HCT116 (cell line): ENCODE measurements around the gene UBAC2. TPM values are rescaled to one million over a fixed set of nuclear protein-coding genes. Genes with fewer than 3 reads are reported as not detected.

Experiments used
- ATAC-seq: fragments of 200-7000 bp; cut with Tn5 transposase; 2 replicates; pipeline ENCODE4 v1.9.1; 2020; ENCODE audit warnings: mild to moderate bottlenecking, moderate library complexity
- BruUV-seq: library from RNA; stranded (reverse); fragments of 400-500 nt; replicated peaks from 2 replicates; lab custom pipeline; 2021; lab: Mats Ljungman, UMichigan
- CTCF ChIA-PET: fragments of 300-600 bp; sonication (Branson Sonifier 250); formaldehyde crosslinking; loops from one replicate; lab custom pipeline; 2021; ENCODE audit warnings: antibody characterized with exemption; lab: Charles Lee
- POLR2A ChIA-PET: fragments of 300-600, 350-600 bp; sonication (Branson Sonifier 250); formaldehyde crosslinking; loops from one replicate; lab custom pipeline; 2021; ENCODE audit warnings: antibody characterized with exemption; lab: Charles Lee
- RAD21 ChIA-PET, 2 experiments: fragments of 300-600 bp; sonication (Branson Sonifier 250); formaldehyde crosslinking; loops; one replicate each; lab custom pipeline; 2023; ENCODE audit warnings: low total read pairs in 2 of 2; ENCODE audit not compliant: uncharacterized antibody in 2 of 2, unreplicated experiment in 2 of 2, low non-redundant PET in 1 of 2; lab: Charles Lee
- DNase-seq: peaks from one replicate; pipeline ENCODE4 v3.0.0-alpha.2; 2010; ENCODE audit warnings: low read depth, low spot score
- H2AFZ ChIP-seq: fragments of 200-600 bp; shearing (Covaris generic), sonication (generic); 2 replicates; pipeline ENCODE4 v1.6.1; 2017; ENCODE audit warnings: low read depth, mixed run types, mixed read lengths, antibody characterized with exemption, low read length; ENCODE audit not compliant: poor library complexity, severe bottlenecking
- H3K27ac ChIP-seq: 2 replicates; pipeline ENCODE4 v1.5.1; 2012; ENCODE audit warnings: low read depth, low read length
- H3K27me3 ChIP-seq: fragments of 200-600 bp; sonication (generic); 2 replicates; pipeline ENCODE4 v1.6.1; 2016; ENCODE audit warnings: mixed run types, low read length, mixed read lengths; ENCODE audit not compliant: insufficient read depth
- H3K36me3 ChIP-seq, 2 experiments: fragments of 200-500 bp in 1 of 2; fragments of 200-600 bp in 1 of 2; sonication (Bioruptor generic) in 1 of 2; sonication (generic) in 1 of 2; 2 replicates each; pipeline versions ENCODE4 v1.5.1 to v1.6.1; 2014 to 2016; ENCODE audit warnings: low read length in 2 of 2, inconsistent platforms in 1 of 2, mixed read lengths in 1 of 2, mixed run types in 1 of 2; ENCODE audit not compliant: insufficient read depth in 2 of 2, control insufficient read depth in 1 of 2
- H3K4me1 ChIP-seq, 2 experiments: fragments of 200-600 bp in 1 of 2; sonication (generic) in 1 of 2; 2 replicates each; pipeline versions ENCODE4 v1.5.1 to v1.6.1; 2012 to 2017; ENCODE audit warnings: low read length in 2 of 2, inconsistent platforms in 1 of 2, mild to moderate bottlenecking in 1 of 2, mixed read lengths in 1 of 2, mixed run types in 1 of 2, moderate library complexity in 1 of 2; ENCODE audit not compliant: insufficient read depth in 2 of 2, control insufficient read depth in 1 of 2
- H3K4me2 ChIP-seq: fragments of 200-600 bp; sonication (generic); 2 replicates; pipeline ENCODE4 v1.6.1; 2017; ENCODE audit warnings: mixed run types, low read length, mixed read lengths
- H3K4me3 ChIP-seq, 2 experiments: fragments of 200-600 bp in 1 of 2; sonication (generic) in 1 of 2; replicated peaks in 1 of 2; 2 replicates each; pipeline ENCODE4 v1.5.1; 2011 to 2016; ENCODE audit warnings: low read length in 2 of 2, control low read depth in 1 of 2, low read depth in 1 of 2, mild to moderate bottlenecking in 1 of 2, mixed read lengths in 1 of 2, mixed run types in 1 of 2
- H3K79me2 ChIP-seq: fragments of 200-600 bp; sonication (generic); 2 replicates; pipeline ENCODE4 v1.6.1; 2017; ENCODE audit warnings: mild to moderate bottlenecking, mixed run types, low read length, moderate library complexity, mixed read lengths; ENCODE audit not compliant: insufficient read depth
- H3K9ac ChIP-seq: fragments of 200-600 bp; sonication (generic); 2 replicates; pipeline ENCODE4 v1.6.1; 2016; ENCODE audit warnings: low read length, mixed read lengths
- H3K9me2 ChIP-seq: fragments of 200-600 bp; sonication (generic), shearing (Covaris generic); 2 replicates; pipeline ENCODE4 v1.6.1; 2017; ENCODE audit warnings: mixed run types, mild to moderate bottlenecking, moderate library complexity; ENCODE audit not compliant: insufficient read depth
- H3K9me3 ChIP-seq, 2 experiments: fragments of 200-500 bp in 1 of 2; fragments of 200-600 bp in 1 of 2; sonication (Bioruptor generic) in 1 of 2; sonication (generic) in 1 of 2; 2 replicates each; pipeline ENCODE4 v1.6.1; 2014 to 2017; ENCODE audit warnings: low read length in 2 of 2, mixed read lengths in 2 of 2, inconsistent platforms in 1 of 2, low read depth in 1 of 2, mild to moderate bottlenecking in 1 of 2, mixed run types in 1 of 2, moderate library complexity in 1 of 2; ENCODE audit not compliant: control insufficient read depth in 1 of 2, insufficient read depth in 1 of 2
- H4K20me1 ChIP-seq: fragments of 200-600 bp; sonication (generic), shearing (Covaris generic); 2 replicates; pipeline ENCODE4 v1.6.1; 2017; ENCODE audit warnings: mixed run types, mild to moderate bottlenecking, moderate library complexity; ENCODE audit not compliant: insufficient read depth
- CBX3 ChIP-seq: IDR thresholded peaks from 2 replicates; pipeline ENCODE4 v1.6.1; 2012; ENCODE audit warnings: low read depth
- CEBPB ChIP-seq: IDR thresholded peaks from 2 replicates; pipeline ENCODE4 v1.6.1; 2012; ENCODE audit warnings: low read depth
- CTCF ChIP-seq, 3 experiments: fragments of 200-600 bp in 1 of 3; sonication (generic) in 1 of 3; IDR thresholded peaks in 2 of 3; conservative IDR thresholded peaks in 1 of 3; 2 replicates each; pipeline ENCODE4 v1.5.1; 2012 to 2017; ENCODE audit warnings: low read depth in 2 of 3, low read length in 2 of 3, antibody characterized with exemption in 1 of 3, borderline replicate concordance in 1 of 3, control low read depth in 1 of 3, mild to moderate bottlenecking in 1 of 3, mixed read lengths in 1 of 3, mixed run types in 1 of 3, moderate library complexity in 1 of 3; ENCODE audit not compliant: insufficient read depth in 1 of 3
- EGR1 ChIP-seq: IDR thresholded peaks from 2 replicates; pipeline ENCODE4 v1.6.1; 2012; ENCODE audit warnings: low read depth
- ELF1 ChIP-seq: IDR thresholded peaks from 2 replicates; pipeline ENCODE4 v1.6.1; 2012; ENCODE audit warnings: low read depth, borderline replicate concordance
- EZH2 ChIP-seq: fragments of 200-600 bp; sonication (generic); IDR thresholded peaks from 2 replicates; pipeline ENCODE4 v1.6.1; 2017; ENCODE audit warnings: antibody characterized with exemption, mixed run types
- POLR2A ChIP-seq: IDR thresholded peaks from 2 replicates; pipeline ENCODE4 v1.7.0; 2011; ENCODE audit warnings: borderline replicate concordance; ENCODE audit not compliant: insufficient read depth, insufficient read length; ENCODE audit errors: extremely low read depth
- RAD21 ChIP-seq: IDR thresholded peaks from 2 replicates; pipeline ENCODE4 v1.6.1; 2012; ENCODE audit warnings: low read depth, mild to moderate bottlenecking
- REST ChIP-seq: IDR thresholded peaks from 2 replicates; pipeline ENCODE4 v1.6.1; 2012; ENCODE audit warnings: low read depth
- SIN3A ChIP-seq: IDR thresholded peaks from 2 replicates; pipeline ENCODE4 v1.6.1; 2012; ENCODE audit warnings: low read depth
- ZFX ChIP-seq: fragments of 450-650 bp; IDR thresholded peaks from 2 replicates; pipeline ENCODE4 v1.6.1; 2017
- intact Hi-C: fragments of 100-400 bp; cut with micrococcal nuclease; formaldehyde crosslinking; loops from 2 replicates; pipeline ENCODE4 v1.10.0; 2022
- total RNA-seq: library from RNA; stranded (reverse); gene quantifications from one replicate; pipeline ENCODE4 v1.2.1, GENCODE V29; 2021; ENCODE audit not compliant: unreplicated experiment
- TF ChIP-seq, protein P1 (sequence below): IDR thresholded peaks from 2 replicates; pipeline ENCODE4 v1.6.1; 2012
- TF ChIP-seq, protein P2 (sequence below): IDR thresholded peaks from 2 replicates; pipeline ENCODE4 v1.6.1; 2011; ENCODE audit warnings: mild to moderate bottlenecking, low read length, moderate library complexity; ENCODE audit not compliant: insufficient replicate concordance; ENCODE audit errors: extremely low read depth

Gene UBAC2
- total RNA-seq, 1 experiment from 2014 or later, result 67.4 TPM

DNA sequence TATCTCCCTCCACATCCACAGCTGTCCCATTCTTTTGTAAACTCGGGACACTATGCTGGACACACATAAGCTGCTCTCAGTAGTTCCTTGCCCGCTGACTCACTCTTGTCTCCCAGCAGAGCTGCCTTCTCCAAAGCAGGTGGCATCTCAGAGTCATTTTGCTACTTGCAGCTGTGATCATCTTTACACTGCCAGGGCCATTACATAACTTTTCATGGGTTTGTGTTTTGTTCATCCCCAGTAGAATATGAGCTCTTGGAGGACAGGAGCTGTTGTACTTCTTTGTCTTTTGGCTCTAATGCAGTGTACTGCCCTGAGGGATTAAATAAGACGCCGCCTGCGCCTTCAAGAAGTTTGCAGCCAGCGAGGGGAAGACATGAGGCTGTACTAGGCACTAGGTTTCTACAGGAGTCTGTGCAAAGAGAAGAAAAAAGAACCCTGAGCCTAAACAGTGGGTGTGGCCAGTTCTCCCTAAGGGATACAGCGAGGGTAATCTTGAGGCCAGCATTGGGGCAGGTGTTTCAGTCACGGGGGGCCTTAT, 147.3 kb downstream of the UBAC2 start:
- no peak for DNase-seq
- no TSS peak for BruUV-seq
- Histone ChIP-seq H3K9me2 (no peaks in the 10 kb centered on the region), H3K79me2 (no peaks in the 10 kb centered on the region), H3K27me3 (no peaks in the 10 kb centered on the region), H4K20me1 (no peaks in the 10 kb centered on the region), H3K4me1 (no peaks in the 10 kb centered on the region), H3K4me3 (no peak overlapping the region), H3K4me2 (no peak overlapping the region), H3K9ac (no peak overlapping the region), H3K9me3 (no peaks in the 10 kb centered on the region), H3K36me3 (peaks cover 0 to 4% of the 10 kb centered on the region in 2 experiments; a peak in 2 of 4 replicates), H2AFZ (no peak overlapping the region), H3K27ac (no peak overlapping the region)
- ATAC-seq, result no peak
- CTCF ChIA-PET, result no interaction called here
- POLR2A ChIA-PET, result no interaction called here
- TF ChIP-seq POLR2A, result no peak
- no peak for TF ChIP-seq REST
- no peak for TF ChIP-seq CBX3
- TF ChIP-seq ELF1, result no peak
- TF ChIP-seq EZH2, result no peak
- RAD21 ChIA-PET, result interaction anchor here in 1 of 2 experiments (0.7 kb wide), 1 partner anchor 85 kb away, joined by 4 read pairs; no protein-coding TSS in a partner anchor
- intact Hi-C loops, result no loop called here

- Histone ChIP-seq H2AFZ (no peak overlapping the region), H3K79me2 (no peaks in the 10 kb centered on the region), H3K9ac (no peak overlapping the region), H3K27me3 (no peaks in the 10 kb centered on the region), H4K20me1 (no peaks in the 10 kb centered on the region), H3K9me3 (no peaks in the 10 kb centered on the region), H3K27ac (no peak overlapping the region), H3K36me3 (peaks cover 0 to 5% of the 10 kb centered on the region in 2 experiments; a peak in 1 of 4 replicates), H3K4me2 (no peak overlapping the region), H3K9me2 (no peaks in the 10 kb centered on the region), H3K4me1 (no peaks in the 10 kb centered on the region), H3K4me3 (no peak overlapping the region)
- intact Hi-C loops, result no loop called here
- BruUV-seq, result no TSS peak
- DNase-seq (no peak), ATAC-seq (no peak)
- TF ChIP-seq EGR1, result no peak
- TF ChIP-seq CEBPB, result no peak
- TF ChIP-seq, protein P1, sequence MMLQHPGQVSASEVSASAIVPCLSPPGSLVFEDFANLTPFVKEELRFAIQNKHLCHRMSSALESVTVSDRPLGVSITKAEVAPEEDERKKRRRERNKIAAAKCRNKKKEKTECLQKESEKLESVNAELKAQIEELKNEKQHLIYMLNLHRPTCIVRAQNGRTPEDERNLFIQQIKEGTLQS, result no peak
- TF ChIP-seq CBX3, result no peak
- no peak for TF ChIP-seq CTCF (IDR thresholded peaks at IDR 0.05 in 2 of 3, conservative IDR thresholded peaks at IDR 0.05 in 1 of 3; ENCODE audit: borderline replicate concordance in 1 of 3, insufficient read depth in 1 of 3, low read depth in 2 of 3, low read length in 2 of 3)
- no peak for TF ChIP-seq POLR2A
- no peak for TF ChIP-seq SIN3A
- TF ChIP-seq, protein P2, sequence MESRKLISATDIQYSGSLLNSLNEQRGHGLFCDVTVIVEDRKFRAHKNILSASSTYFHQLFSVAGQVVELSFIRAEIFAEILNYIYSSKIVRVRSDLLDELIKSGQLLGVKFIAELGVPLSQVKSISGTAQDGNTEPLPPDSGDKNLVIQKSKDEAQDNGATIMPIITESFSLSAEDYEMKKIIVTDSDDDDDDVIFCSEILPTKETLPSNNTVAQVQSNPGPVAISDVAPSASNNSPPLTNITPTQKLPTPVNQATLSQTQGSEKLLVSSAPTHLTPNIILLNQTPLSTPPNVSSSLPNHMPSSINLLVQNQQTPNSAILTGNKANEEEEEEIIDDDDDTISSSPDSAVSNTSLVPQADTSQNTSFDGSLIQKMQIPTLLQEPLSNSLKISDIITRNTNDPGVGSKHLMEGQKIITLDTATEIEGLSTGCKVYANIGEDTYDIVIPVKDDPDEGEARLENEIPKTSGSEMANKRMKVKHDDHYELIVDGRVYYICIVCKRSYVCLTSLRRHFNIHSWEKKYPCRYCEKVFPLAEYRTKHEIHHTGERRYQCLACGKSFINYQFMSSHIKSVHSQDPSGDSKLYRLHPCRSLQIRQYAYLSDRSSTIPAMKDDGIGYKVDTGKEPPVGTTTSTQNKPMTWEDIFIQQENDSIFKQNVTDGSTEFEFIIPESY, result no peak
- no peak for TF ChIP-seq ZFX
- no peak for TF ChIP-seq RAD21
- ChIA-PET POLR2A (no interaction called here), CTCF (no interaction called here), RAD21 (no interaction called here)
Observed at GRCh38 chr13:99350191-99350590, 149.5 kb downstream of the UBAC2 start.
